ENCODE data around the gene IMMP2L. TPM values are rescaled to one million over a fixed set of nuclear protein-coding genes. Genes with fewer than 3 reads are reported as not detected.

The IMMP2L gene
- total RNA-seq, 4 donors from 2014 or later: 13.5 to 23.7 (median 18.3) TPM

- Histone ChIP-seq H3K27me3 (no peaks in the 10 kb centered on the region), H3K4me3 (no peak overlapping the region), H3K4me1 (no peaks in the 10 kb centered on the region), H3K9me3 (no peaks in the 10 kb centered on the region), H3K27ac (no peak overlapping the region), H3K36me3 (no peaks in the 10 kb centered on the region)
- TF ChIP-seq EP300 (IDR thresholded peaks at IDR 0.05): no peak
- no peak for TF ChIP-seq CTCF (IDR thresholded peaks at IDR 0.05)
- TF ChIP-seq POLR2A (IDR thresholded peaks at IDR 0.05): no peak
- no peak for DNase-seq (ENCODE audit: low spot score in 2 of 2)
Observed at GRCh38 chr7:110780712-110781111, 781.6 kb downstream of the IMMP2L start.

GRCh38 chr7:110779339-110779738 lies 783.0 kb downstream of the IMMP2L start:
- no peaks in the 10 kb centered on the region for H3K9me3 ChIP-seq
- no peaks in the 10 kb centered on the region for H3K27me3 ChIP-seq
- H3K4me1 ChIP-seq: no peaks in the 10 kb centered on the region
- no peak overlapping the region for H3K4me3 ChIP-seq
- 77 to 88% methylated on average over 3 of the region's 3 CpGs for WGBS, 2 donors
- no peaks in the 10 kb centered on the region for H3K36me3 ChIP-seq
- H3K27ac ChIP-seq: no peak overlapping the region
- no peak for DNase-seq (ENCODE audit: low spot score in 2 of 2)
- no peak for TF ChIP-seq EP300 (IDR thresholded peaks at IDR 0.05)
- TF ChIP-seq CTCF (IDR thresholded peaks at IDR 0.05): no peak
- TF ChIP-seq POLR2A (IDR thresholded peaks at IDR 0.05): no peak

GRCh38 chr7:110775046-110775445 lies 787.2 kb downstream of the IMMP2L start:
- no peaks in the 10 kb centered on the region for H3K27me3 ChIP-seq
- H3K27ac ChIP-seq: no peak overlapping the region
- no peaks in the 10 kb centered on the region for H3K9me3 ChIP-seq
- DNase-seq (ENCODE audit: low spot score in 2 of 2): no peak
- H3K36me3 ChIP-seq: no peaks in the 10 kb centered on the region
- H3K4me1 ChIP-seq: no peaks in the 10 kb centered on the region
- TF ChIP-seq CTCF (IDR thresholded peaks at IDR 0.05): no peak
- no peak for TF ChIP-seq POLR2A (IDR thresholded peaks at IDR 0.05)
- no peak for TF ChIP-seq EP300 (IDR thresholded peaks at IDR 0.05)
- H3K4me3 ChIP-seq: no peak overlapping the region
- WGBS, 2 donors: 63 to 67% methylated on average over 2 of the region's 2 CpGs

- WGBS, 2 donors: 86 to 93% methylated on average over 1 of the region's 1 CpG
- no peak for TF ChIP-seq POLR2A (IDR thresholded peaks at IDR 0.05)
- TF ChIP-seq CTCF (IDR thresholded peaks at IDR 0.05): no peak
- TF ChIP-seq EP300 (IDR thresholded peaks at IDR 0.05): no peak
- no peak for DNase-seq (ENCODE audit: low spot score in 2 of 2)
- no peaks in the 10 kb centered on the region for H3K9me3 ChIP-seq
- no peak overlapping the region for H3K27ac ChIP-seq
- no peak overlapping the region for H3K4me3 ChIP-seq
- no peaks in the 10 kb centered on the region for H3K4me1 ChIP-seq
- H3K36me3 ChIP-seq: no peaks in the 10 kb centered on the region
- no peaks in the 10 kb centered on the region for H3K27me3 ChIP-seq
Observed at GRCh38 chr7:110774071-110774470, 788.2 kb downstream of the IMMP2L start.

- TF ChIP-seq EP300 (IDR thresholded peaks at IDR 0.05): no peak
- TF ChIP-seq POLR2A (IDR thresholded peaks at IDR 0.05): no peak
- no peak for TF ChIP-seq CTCF (IDR thresholded peaks at IDR 0.05)
- no peak for DNase-seq (ENCODE audit: low spot score in 2 of 2)
- WGBS, 2 donors: 97 to 99% methylated on average over 3 of the region's 3 CpGs
- H3K36me3 ChIP-seq: no peaks in the 10 kb centered on the region
- H3K27me3 ChIP-seq: no peaks in the 10 kb centered on the region
- no peaks in the 10 kb centered on the region for H3K9me3 ChIP-seq
- no peak overlapping the region for H3K27ac ChIP-seq
- H3K4me1 ChIP-seq: no peaks in the 10 kb centered on the region
- no peak overlapping the region for H3K4me3 ChIP-seq
Observed at GRCh38 chr7:110772615-110773014, 789.7 kb downstream of the IMMP2L start.
